GM23338 (cell line): Measurements from ENCODE around the gene PDE7B. TPM values are rescaled to one million over a fixed set of nuclear protein-coding genes. Genes with fewer than 3 reads are reported as not detected.

ENCODE experiments used
- ATAC-seq: fragments of 200-7000 bp; cut with Tn5 transposase; 3 replicates; pipeline ENCODE4 v1.9.1; 2020
- DNase-seq: peaks from one replicate; pipeline ENCODE4 v3.0.0-alpha.2; 2015; ENCODE audit warnings: low spot score
- H2AFZ ChIP-seq: fragments of 200-600 bp; sonication (generic); 2 replicates; pipeline ENCODE4 v1.8.0; 2016; ENCODE audit warnings: antibody characterized with exemption, mild to moderate bottlenecking, moderate library complexity
- H3F3A ChIP-seq: fragments of 200-600 bp; sonication (generic); replicated peaks from 2 replicates; pipeline ENCODE4 v1.8.0; 2017; ENCODE audit warnings: antibody characterized with exemption, mixed run types, low read depth
- H3K27ac ChIP-seq: fragments of 200-600 bp; sonication (generic); 2 replicates; pipeline ENCODE4 v1.6.1; 2016; ENCODE audit warnings: low read depth
- H3K27me3 ChIP-seq: fragments of 200-600 bp; sonication (generic); 2 replicates; pipeline ENCODE4 v1.8.0; 2016; ENCODE audit warnings: mild to moderate bottlenecking, mixed run types, moderate library complexity; ENCODE audit not compliant: insufficient read depth
- H3K36me3 ChIP-seq: fragments of 200-600 bp; sonication (generic); 2 replicates; pipeline ENCODE4 v1.8.0; 2016; ENCODE audit warnings: mild to moderate bottlenecking; ENCODE audit not compliant: insufficient read depth
- H3K4me1 ChIP-seq: fragments of 200-600 bp; sonication (generic); 2 replicates; pipeline ENCODE4 v1.8.0; 2016; ENCODE audit warnings: mild to moderate bottlenecking, moderate library complexity; ENCODE audit not compliant: insufficient read depth
- H3K4me2 ChIP-seq: fragments of 200-600 bp; sonication (generic); 2 replicates; pipeline ENCODE4 v1.7.1; 2017; ENCODE audit warnings: mixed run types
- H3K4me3 ChIP-seq: fragments of 200-600 bp; sonication (generic); 2 replicates; pipeline ENCODE4 v1.6.1; 2016; ENCODE audit warnings: mixed run types
- H3K79me2 ChIP-seq: fragments of 200-600 bp; sonication (generic); replicated peaks from 2 replicates; pipeline ENCODE4 v1.8.0; 2017; ENCODE audit warnings: mild to moderate bottlenecking; ENCODE audit not compliant: insufficient read depth
- H3K9me2 ChIP-seq: fragments of 200-600 bp; sonication (generic); 2 replicates; pipeline ENCODE4 v1.8.0; 2017; ENCODE audit not compliant: insufficient read depth
- H4K20me1 ChIP-seq: fragments of 200-600 bp; sonication (generic); replicated peaks from 2 replicates; pipeline ENCODE4 v1.8.0; 2017; ENCODE audit warnings: mild to moderate bottlenecking; ENCODE audit not compliant: insufficient read depth
- H3K27ac Mint-ChIP-seq: 2 replicates; pipeline ENCODE4 v1.8.0; 2020; ENCODE audit warnings: inconsistent platforms, mild to moderate bottlenecking, moderate library complexity, mixed read lengths
- H3K27me3 Mint-ChIP-seq: 3 replicates; pipeline ENCODE4 v1.8.0; 2022; ENCODE audit warnings: low read depth, mild to moderate bottlenecking, moderate library complexity, mixed read lengths, inconsistent platforms; ENCODE audit not compliant: insufficient read depth, poor library complexity
- H3K36me3 Mint-ChIP-seq: 3 replicates; pipeline ENCODE4 v1.8.0; 2021; ENCODE audit warnings: low read depth, mild to moderate bottlenecking, inconsistent platforms, moderate library complexity, mixed read lengths
- H3K4me1 Mint-ChIP-seq: 3 replicates; pipeline ENCODE4 v1.8.0; 2020; ENCODE audit warnings: mild to moderate bottlenecking, inconsistent platforms, mixed read lengths
- H3K4me3 Mint-ChIP-seq: 3 replicates; pipeline ENCODE4 v1.8.0; 2021; ENCODE audit warnings: moderate library complexity, mild to moderate bottlenecking, inconsistent platforms, mixed read lengths
- H3K9me3 Mint-ChIP-seq: 3 replicates; pipeline ENCODE4 v1.8.0; 2020; ENCODE audit warnings: moderate library complexity, mild to moderate bottlenecking, inconsistent platforms, mixed read lengths
- CREB1 ChIP-seq: fragments of 250-450 bp; sonication (Bioruptor Pico); IDR thresholded peaks from 2 replicates; pipeline ENCODE4 v1.5.0; 2020; ENCODE audit warnings: low read depth, mild to moderate bottlenecking, moderate library complexity
- EZH2 ChIP-seq: fragments of 200-600 bp; sonication (generic); IDR thresholded peaks from one replicate; pipeline ENCODE4 v1.8.0; 2017; ENCODE audit warnings: antibody characterized with exemption, mild to moderate bottlenecking, low read depth; ENCODE audit not compliant: unreplicated experiment
- EZH2phosphoT487 ChIP-seq: fragments of 200-600 bp; sonication (generic); IDR thresholded peaks from one replicate; pipeline ENCODE4 v1.8.1; 2018; ENCODE audit warnings: antibody characterized with exemption; ENCODE audit not compliant: unreplicated experiment
- JUNB ChIP-seq: IDR thresholded peaks from one replicate; pipeline ENCODE4 v1.6.1; 2016; ENCODE audit warnings: antibody characterized with exemption; ENCODE audit not compliant: unreplicated experiment
- NANOG ChIP-seq: IDR thresholded peaks from 2 replicates; pipeline ENCODE4 v1.6.1; 2016; ENCODE audit warnings: antibody characterized with exemption, borderline replicate concordance
- POLR2AphosphoS5 ChIP-seq: IDR thresholded peaks from 2 replicates; pipeline ENCODE4 v1.6.1; 2016; ENCODE audit warnings: antibody characterized with exemption, low read depth
- STAT1 ChIP-seq: IDR thresholded peaks from one replicate; pipeline ENCODE4 v1.6.1; 2016; ENCODE audit warnings: antibody characterized with exemption; ENCODE audit not compliant: unreplicated experiment
- ZNF114 ChIP-seq: fragments of 250-450 bp; sonication (Bioruptor Pico); IDR thresholded peaks from 2 replicates; pipeline ENCODE4 v1.5.0; 2020; ENCODE audit warnings: mild to moderate bottlenecking, moderate library complexity
- ZNF331 ChIP-seq: fragments of 250-450 bp; sonication (Bioruptor Pico); IDR thresholded peaks from 2 replicates; pipeline ENCODE4 v1.5.0; 2020; ENCODE audit warnings: low read depth, mild to moderate bottlenecking, moderate library complexity
- polyA plus RNA-seq: library from polyadenylated mRNA; unstranded; fragments of >200 nt; fragmentation: Nextera tagmentation; extraction: Ambion mirVana; gene quantifications from 2 replicates; pipeline ENCODE4 v1.2.1, GENCODE V29; 2016
- total RNA-seq: library from RNA; depleted of rRNA; stranded (reverse); fragments of >200 nt; shearing (Covaris generic); gene quantifications from 2 replicates; pipeline ENCODE4 v1.2.3, GENCODE V29; 2014
- TF ChIP-seq, protein P1 (sequence below), 2 experiments: fragments of 200-600 bp in 1 of 2; sonication (generic) in 1 of 2; conservative IDR thresholded peaks; 2 replicates each; pipeline versions ENCODE4 v1.5.1 to v1.6.1; 2016 to 2017; ENCODE audit warnings: antibody characterized with exemption in 2 of 2, low read depth in 2 of 2, mild to moderate bottlenecking in 2 of 2, moderate library complexity in 1 of 2
- TF ChIP-seq, protein P2 (sequence below): IDR thresholded peaks from 2 replicates; pipeline ENCODE4 v1.6.1; 2016; ENCODE audit warnings: antibody characterized with exemption
- TF ChIP-seq, protein P3 (sequence below): fragments of 250-450 bp; sonication (Bioruptor Pico); IDR thresholded peaks from 2 replicates; pipeline ENCODE4 v1.5.0; 2020; ENCODE audit warnings: mild to moderate bottlenecking, moderate library complexity

The PDE7B gene
- total and polyA plus RNA-seq, 2 experiments from 2014 or later = 0.07 TPM; not detected in 1

DNA sequence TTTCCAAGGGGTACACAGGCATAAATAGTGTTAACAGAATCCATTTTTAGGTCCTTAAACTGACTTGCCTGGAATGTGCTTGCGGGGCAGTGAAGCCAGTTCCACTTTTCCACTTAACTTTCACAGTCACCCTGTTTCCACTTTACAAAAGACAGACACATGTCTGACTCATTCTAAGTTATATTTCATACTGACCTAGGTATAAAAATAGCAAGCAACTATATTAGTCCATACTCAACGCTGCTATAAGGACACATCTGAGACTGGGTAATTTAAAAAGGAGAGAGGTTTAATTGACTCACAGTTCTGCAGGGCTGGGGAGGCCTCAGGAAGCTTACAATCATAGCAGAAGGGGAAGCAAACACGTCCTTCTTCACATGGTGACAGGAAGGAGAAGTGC is 310.4 kb downstream of the PDE7B start:
- Histone ChIP-seq H3K4me3 (no peak overlapping the region), H3K27me3 (no peaks in the 10 kb centered on the region), H3K9me2 (0 out of 2 replicates have a peak, but pooled peaks cover 3% of the 10 kb centered on the region), H2AFZ (no peak overlapping the region), H3K79me2 (no peaks in the 10 kb centered on the region), H3K4me2 (no peak overlapping the region), H3K27ac (no peak overlapping the region), H4K20me1 (no peaks in the 10 kb centered on the region), H3K36me3 (no peaks in the 10 kb centered on the region), H3K4me1 (no peaks in the 10 kb centered on the region), H3F3A (no peaks in the 10 kb centered on the region)
- TF ChIP-seq EZH2phosphoT487 = no peak
- TF ChIP-seq NANOG = no peak
- TF ChIP-seq, protein P1, sequence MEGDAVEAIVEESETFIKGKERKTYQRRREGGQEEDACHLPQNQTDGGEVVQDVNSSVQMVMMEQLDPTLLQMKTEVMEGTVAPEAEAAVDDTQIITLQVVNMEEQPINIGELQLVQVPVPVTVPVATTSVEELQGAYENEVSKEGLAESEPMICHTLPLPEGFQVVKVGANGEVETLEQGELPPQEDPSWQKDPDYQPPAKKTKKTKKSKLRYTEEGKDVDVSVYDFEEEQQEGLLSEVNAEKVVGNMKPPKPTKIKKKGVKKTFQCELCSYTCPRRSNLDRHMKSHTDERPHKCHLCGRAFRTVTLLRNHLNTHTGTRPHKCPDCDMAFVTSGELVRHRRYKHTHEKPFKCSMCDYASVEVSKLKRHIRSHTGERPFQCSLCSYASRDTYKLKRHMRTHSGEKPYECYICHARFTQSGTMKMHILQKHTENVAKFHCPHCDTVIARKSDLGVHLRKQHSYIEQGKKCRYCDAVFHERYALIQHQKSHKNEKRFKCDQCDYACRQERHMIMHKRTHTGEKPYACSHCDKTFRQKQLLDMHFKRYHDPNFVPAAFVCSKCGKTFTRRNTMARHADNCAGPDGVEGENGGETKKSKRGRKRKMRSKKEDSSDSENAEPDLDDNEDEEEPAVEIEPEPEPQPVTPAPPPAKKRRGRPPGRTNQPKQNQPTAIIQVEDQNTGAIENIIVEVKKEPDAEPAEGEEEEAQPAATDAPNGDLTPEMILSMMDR (conservative IDR thresholded peaks at IDR 0.05; ENCODE audit: low read depth in 2 of 2) = no peak
- no peak for TF ChIP-seq POLR2AphosphoS5
- Mint-ChIP-seq H3K4me1 (no peaks in the 10 kb centered on the region), H3K9me3 (peaks cover 5% of the 10 kb centered on the region; the same call in 2 of the 3 replicates), H3K36me3 (no peaks in the 10 kb centered on the region), H3K27ac (no peak overlapping the region), H3K4me3 (no peak overlapping the region), H3K27me3 (no peaks in the 10 kb centered on the region)
- DNase-seq (no peak), ATAC-seq (no peak)

DNA sequence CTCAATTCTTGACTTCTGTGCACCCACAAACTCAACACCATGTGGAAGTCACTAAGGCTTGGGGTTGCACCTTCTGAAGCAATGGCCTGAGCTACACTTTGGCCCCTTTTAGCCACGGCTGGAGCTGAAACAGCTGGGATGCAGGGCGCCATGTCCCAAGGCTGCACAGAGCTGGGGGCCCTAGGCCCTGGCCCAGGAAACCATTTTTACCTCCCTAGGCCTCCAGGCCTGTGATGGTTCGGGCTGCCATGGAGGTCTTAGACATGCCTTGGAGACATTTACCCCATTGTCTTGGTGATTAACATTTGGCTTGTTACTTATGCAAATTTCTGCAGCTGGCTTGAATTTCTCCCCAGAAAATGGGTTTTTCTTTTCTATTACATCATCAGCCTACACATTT is 311.8 kb downstream of the PDE7B start:
- no peak overlapping the region for H3K4me3 Mint-ChIP-seq
- no peaks in the 10 kb centered on the region for H4K20me1 ChIP-seq
- H3K27ac ChIP-seq = no peak overlapping the region
- H3K4me3 ChIP-seq = no peak overlapping the region
- H3K4me1 ChIP-seq = no peaks in the 10 kb centered on the region
- H3K27me3 ChIP-seq = no peaks in the 10 kb centered on the region
- DNase-seq = no peak
- H2AFZ ChIP-seq = no peak overlapping the region
- peaks cover 5% of the 10 kb centered on the region; the same call in 2 of the 3 replicates for H3K9me3 Mint-ChIP-seq
- H3K4me2 ChIP-seq = no peak overlapping the region
- H3K27me3 Mint-ChIP-seq = no peaks in the 10 kb centered on the region
- no peaks in the 10 kb centered on the region for H3K36me3 Mint-ChIP-seq
- ATAC-seq = no peak
- no peaks in the 10 kb centered on the region for H3K79me2 ChIP-seq
- 0 out of 2 replicates have a peak, but pooled peaks cover 3% of the 10 kb centered on the region for H3K9me2 ChIP-seq
- H3K36me3 ChIP-seq = no peaks in the 10 kb centered on the region
- no peaks in the 10 kb centered on the region for H3F3A ChIP-seq
- H3K4me1 Mint-ChIP-seq = no peaks in the 10 kb centered on the region
- no peak overlapping the region for H3K27ac Mint-ChIP-seq
- TF ChIP-seq EZH2 = no peak
- TF ChIP-seq EZH2phosphoT487 = no peak
- no peak for TF ChIP-seq POLR2AphosphoS5
- TF ChIP-seq STAT1 = no peak
- no peak for TF ChIP-seq ZNF331 (CRISPR knock-in tag)
- TF ChIP-seq JUNB = no peak
- no peak for TF ChIP-seq NANOG
- no peak for TF ChIP-seq ZNF114 (CRISPR knock-in tag)
- TF ChIP-seq, protein P2, sequence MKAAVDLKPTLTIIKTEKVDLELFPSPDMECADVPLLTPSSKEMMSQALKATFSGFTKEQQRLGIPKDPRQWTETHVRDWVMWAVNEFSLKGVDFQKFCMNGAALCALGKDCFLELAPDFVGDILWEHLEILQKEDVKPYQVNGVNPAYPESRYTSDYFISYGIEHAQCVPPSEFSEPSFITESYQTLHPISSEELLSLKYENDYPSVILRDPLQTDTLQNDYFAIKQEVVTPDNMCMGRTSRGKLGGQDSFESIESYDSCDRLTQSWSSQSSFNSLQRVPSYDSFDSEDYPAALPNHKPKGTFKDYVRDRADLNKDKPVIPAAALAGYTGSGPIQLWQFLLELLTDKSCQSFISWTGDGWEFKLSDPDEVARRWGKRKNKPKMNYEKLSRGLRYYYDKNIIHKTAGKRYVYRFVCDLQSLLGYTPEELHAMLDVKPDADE = no peak
- TF ChIP-seq, protein P3, sequence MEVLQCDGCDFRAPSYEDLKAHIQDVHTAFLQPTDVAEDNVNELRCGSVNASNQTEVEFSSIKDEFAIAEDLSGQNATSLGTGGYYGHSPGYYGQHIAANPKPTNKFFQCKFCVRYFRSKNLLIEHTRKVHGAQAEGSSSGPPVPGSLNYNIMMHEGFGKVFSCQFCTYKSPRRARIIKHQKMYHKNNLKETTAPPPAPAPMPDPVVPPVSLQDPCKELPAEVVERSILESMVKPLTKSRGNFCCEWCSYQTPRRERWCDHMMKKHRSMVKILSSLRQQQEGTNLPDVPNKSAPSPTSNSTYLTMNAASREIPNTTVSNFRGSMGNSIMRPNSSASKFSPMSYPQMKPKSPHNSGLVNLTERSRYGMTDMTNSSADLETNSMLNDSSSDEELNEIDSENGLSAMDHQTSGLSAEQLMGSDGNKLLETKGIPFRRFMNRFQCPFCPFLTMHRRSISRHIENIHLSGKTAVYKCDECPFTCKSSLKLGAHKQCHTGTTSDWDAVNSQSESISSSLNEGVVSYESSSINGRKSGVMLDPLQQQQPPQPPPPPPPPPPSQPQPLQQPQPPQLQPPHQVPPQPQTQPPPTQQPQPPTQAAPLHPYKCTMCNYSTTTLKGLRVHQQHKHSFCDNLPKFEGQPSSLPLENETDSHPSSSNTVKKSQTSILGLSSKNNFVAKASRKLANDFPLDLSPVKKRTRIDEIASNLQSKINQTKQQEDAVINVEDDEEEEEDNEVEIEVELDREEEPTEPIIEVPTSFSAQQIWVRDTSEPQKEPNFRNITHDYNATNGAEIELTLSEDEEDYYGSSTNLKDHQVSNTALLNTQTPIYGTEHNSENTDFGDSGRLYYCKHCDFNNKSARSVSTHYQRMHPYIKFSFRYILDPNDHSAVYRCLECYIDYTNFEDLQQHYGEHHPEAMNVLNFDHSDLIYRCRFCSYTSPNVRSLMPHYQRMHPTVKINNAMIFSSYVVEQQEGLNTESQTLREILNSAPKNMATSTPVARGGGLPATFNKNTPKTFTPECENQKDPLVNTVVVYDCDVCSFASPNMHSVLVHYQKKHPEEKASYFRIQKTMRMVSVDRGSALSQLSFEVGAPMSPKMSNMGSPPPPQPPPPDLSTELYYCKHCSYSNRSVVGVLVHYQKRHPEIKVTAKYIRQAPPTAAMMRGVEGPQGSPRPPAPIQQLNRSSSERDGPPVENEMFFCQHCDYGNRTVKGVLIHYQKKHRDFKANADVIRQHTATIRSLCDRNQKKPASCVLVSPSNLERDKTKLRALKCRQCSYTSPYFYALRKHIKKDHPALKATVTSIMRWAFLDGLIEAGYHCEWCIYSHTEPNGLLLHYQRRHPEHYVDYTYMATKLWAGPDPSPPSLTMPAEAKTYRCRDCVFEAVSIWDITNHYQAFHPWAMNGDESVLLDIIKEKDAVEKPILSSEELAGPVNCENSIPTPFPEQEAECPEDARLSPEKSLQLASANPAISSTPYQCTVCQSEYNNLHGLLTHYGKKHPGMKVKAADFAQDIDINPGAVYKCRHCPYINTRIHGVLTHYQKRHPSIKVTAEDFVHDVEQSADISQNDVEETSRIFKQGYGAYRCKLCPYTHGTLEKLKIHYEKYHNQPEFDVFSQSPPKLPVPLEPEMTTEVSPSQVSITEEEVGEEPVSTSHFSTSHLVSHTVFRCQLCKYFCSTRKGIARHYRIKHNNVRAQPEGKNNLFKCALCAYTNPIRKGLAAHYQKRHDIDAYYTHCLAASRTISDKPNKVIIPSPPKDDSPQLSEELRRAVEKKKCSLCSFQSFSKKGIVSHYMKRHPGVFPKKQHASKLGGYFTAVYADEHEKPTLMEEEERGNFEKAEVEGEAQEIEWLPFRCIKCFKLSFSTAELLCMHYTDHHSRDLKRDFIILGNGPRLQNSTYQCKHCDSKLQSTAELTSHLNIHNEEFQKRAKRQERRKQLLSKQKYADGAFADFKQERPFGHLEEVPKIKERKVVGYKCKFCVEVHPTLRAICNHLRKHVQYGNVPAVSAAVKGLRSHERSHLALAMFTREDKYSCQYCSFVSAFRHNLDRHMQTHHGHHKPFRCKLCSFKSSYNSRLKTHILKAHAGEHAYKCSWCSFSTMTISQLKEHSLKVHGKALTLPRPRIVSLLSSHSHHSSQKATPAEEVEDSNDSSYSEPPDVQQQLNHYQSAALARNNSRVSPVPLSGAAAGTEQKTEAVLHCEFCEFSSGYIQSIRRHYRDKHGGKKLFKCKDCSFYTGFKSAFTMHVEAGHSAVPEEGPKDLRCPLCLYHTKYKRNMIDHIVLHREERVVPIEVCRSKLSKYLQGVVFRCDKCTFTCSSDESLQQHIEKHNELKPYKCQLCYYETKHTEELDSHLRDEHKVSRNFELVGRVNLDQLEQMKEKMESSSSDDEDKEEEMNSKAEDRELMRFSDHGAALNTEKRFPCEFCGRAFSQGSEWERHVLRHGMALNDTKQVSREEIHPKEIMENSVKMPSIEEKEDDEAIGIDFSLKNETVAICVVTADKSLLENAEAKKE (CRISPR knock-in tag) = no peak
- no peak for TF ChIP-seq CREB1
